H1 (cell line): ENCODE measurements around the gene ARHGAP24. TPM values are rescaled to one million over a fixed set of nuclear protein-coding genes. Genes with fewer than 3 reads are reported as not detected.

Experiments used
- CTCF ChIA-PET: fragments of 300-600 bp; sonication (Branson Sonifier 250); formaldehyde crosslinking; loops from one replicate; lab custom pipeline; 2021; ENCODE audit not compliant: partially characterized antibody; lab: Charles Lee
- POLR2A ChIA-PET: fragments of 300-600 bp; sonication (Branson Sonifier 250); formaldehyde crosslinking; loops from one replicate; lab custom pipeline; 2021; ENCODE audit warnings: inconsistent platforms; ENCODE audit not compliant: partially characterized antibody; lab: Charles Lee
- DNase-seq, 2 experiments: peaks; one replicate each; pipeline versions ENCODE4 v3.0.0 to v3.0.0-alpha.2; 2010 to 2022; ENCODE audit warnings: low spot score in 2 of 2, low read depth in 1 of 2, mixed read lengths in 1 of 2
- FAIRE-seq: peaks from 2 replicates; lab custom pipeline; 2011; peaks lifted over from hg19 to GRCh38; lab: Jason Lieb, UNC
- H2AFZ ChIP-seq: 2 replicates; pipeline ENCODE4 v1.8.1; 2012; ENCODE audit warnings: low read length, inconsistent platforms
- H2AK5ac ChIP-seq: 2 replicates; pipeline ENCODE4 v1.6.1; 2013; ENCODE audit warnings: low read depth, low read length
- H2BK120ac ChIP-seq: replicated peaks from 2 replicates; pipeline ENCODE3; 2013; ENCODE audit warnings: low read depth, low read length, inconsistent platforms
- H2BK12ac ChIP-seq: 2 replicates; pipeline ENCODE4 v1.6.1; 2013; ENCODE audit warnings: low read depth, low read length
- H2BK15ac ChIP-seq: 2 replicates; pipeline ENCODE4 v1.6.1; 2013; ENCODE audit warnings: low read length
- H2BK20ac ChIP-seq: 2 replicates; pipeline ENCODE4 v1.6.1; 2013; ENCODE audit warnings: low read length
- H2BK5ac ChIP-seq: 2 replicates; pipeline ENCODE4 v1.6.1; 2013; ENCODE audit warnings: low read depth, low read length
- H3K14ac ChIP-seq: 2 replicates; pipeline ENCODE4 v1.6.1; 2013; ENCODE audit warnings: inconsistent platforms; ENCODE audit not compliant: insufficient read length
- H3K18ac ChIP-seq: 2 replicates; pipeline ENCODE4 v1.6.1; 2013; ENCODE audit warnings: low read length; ENCODE audit errors: extremely low read depth
- H3K23ac ChIP-seq: 2 replicates; pipeline ENCODE4 v1.6.1; 2013; ENCODE audit warnings: inconsistent platforms; ENCODE audit not compliant: insufficient read length
- H3K23me2 ChIP-seq: 2 replicates; pipeline ENCODE4 v1.6.1; 2013; ENCODE audit warnings: low read depth, low read length
- H3K27ac ChIP-seq: 2 replicates; pipeline ENCODE4 v1.6.1; 2011; ENCODE audit warnings: low read depth, low read length, inconsistent platforms
- H3K27me3 ChIP-seq, 4 experiments: replicated peaks in 1 of 4; 1 replicate in 1 of 4; 2 replicates in 3 of 4; pipeline versions ENCODE4 v1.6.1 to v1.8.1; 2011 to 2013; ENCODE audit warnings: low read length in 3 of 4, mild to moderate bottlenecking in 3 of 4, inconsistent platforms in 2 of 4, mixed read lengths in 2 of 4, moderate library complexity in 1 of 4; ENCODE audit not compliant: control insufficient read depth in 3 of 4, insufficient read depth in 3 of 4; ENCODE audit errors: extremely low read depth in 1 of 4
- H3K36me3 ChIP-seq, 4 experiments: 2 replicates each; pipeline versions ENCODE4 v1.6.1 to v1.8.1; 2011 to 2013; ENCODE audit warnings: mild to moderate bottlenecking in 4 of 4, low read length in 3 of 4, moderate library complexity in 2 of 4, control low read depth in 1 of 4, inconsistent platforms in 1 of 4; ENCODE audit not compliant: insufficient read depth in 4 of 4, control insufficient read depth in 2 of 4
- H3K4ac ChIP-seq: replicated peaks from 2 replicates; pipeline ENCODE3; 2013; ENCODE audit warnings: low read length, low read depth, mixed read lengths, inconsistent platforms; ENCODE audit not compliant: insufficient read length
- H3K4me1 ChIP-seq, 4 experiments: replicated peaks in 1 of 4; 1 replicate in 1 of 4; 2 replicates in 3 of 4; pipeline versions ENCODE4 v1.6.1 to v1.8.1; 2011 to 2013; ENCODE audit warnings: low read length in 3 of 4, inconsistent platforms in 2 of 4, mixed read lengths in 1 of 4; ENCODE audit not compliant: insufficient read depth in 4 of 4, control insufficient read depth in 3 of 4
- H3K4me2 ChIP-seq, 2 experiments: 2 replicates each; pipeline versions ENCODE4 v1.6.1 to v1.8.1; 2011 to 2013; ENCODE audit warnings: low read depth in 2 of 2, low read length in 2 of 2, control low read depth in 1 of 2, inconsistent platforms in 1 of 2, mild to moderate bottlenecking in 1 of 2; ENCODE audit not compliant: insufficient read depth in 1 of 2
- H3K4me3 ChIP-seq, 4 experiments: fragments of 200-600, 300-600 bp in 1 of 4; sonication (generic), shearing (Covaris generic), sonication (Bioruptor Twin) in 1 of 4; 2 replicates each; pipeline versions ENCODE4 v1.5.1 to v1.8.1; 2011 to 2016; ENCODE audit warnings: low read length in 4 of 4, low read depth in 3 of 4, control low read depth in 2 of 4, inconsistent platforms in 2 of 4, mild to moderate bottlenecking in 2 of 4, mixed read lengths in 1 of 4, moderate library complexity in 1 of 4; ENCODE audit not compliant: insufficient read depth in 2 of 4; ENCODE audit errors: extremely low read depth in 1 of 4
- H3K56ac ChIP-seq: replicated peaks from 2 replicates; pipeline ENCODE3; 2013; ENCODE audit warnings: low read depth, mild to moderate bottlenecking, mixed read lengths, low read length, inconsistent platforms; ENCODE audit not compliant: insufficient read length
- H3K79me1 ChIP-seq: 2 replicates; pipeline ENCODE4 v1.6.1; 2013; ENCODE audit warnings: low read depth, low read length, control low read depth
- H3K79me2 ChIP-seq, 2 experiments: 2 replicates each; pipeline versions ENCODE4 v1.6.1 to v1.8.1; 2012 to 2013; ENCODE audit warnings: low read length in 2 of 2, mild to moderate bottlenecking in 2 of 2, inconsistent platforms in 1 of 2; ENCODE audit not compliant: insufficient read depth in 2 of 2, control insufficient read depth in 1 of 2
- H3K9ac ChIP-seq, 4 experiments: replicated peaks in 1 of 4; 1 replicate in 1 of 4; 2 replicates in 3 of 4; pipeline versions ENCODE4 v1.6.1 to v1.8.1; 2011 to 2013; ENCODE audit warnings: low read depth in 3 of 4, low read length in 3 of 4, control low read depth in 2 of 4, mild to moderate bottlenecking in 2 of 4, moderate library complexity in 2 of 4, inconsistent platforms in 1 of 4; ENCODE audit errors: extremely low read depth in 1 of 4
- H3K9me3 ChIP-seq, 2 experiments: 2 replicates each; pipeline versions ENCODE4 v1.6.1 to v1.8.1; 2012 to 2013; ENCODE audit warnings: mild to moderate bottlenecking in 2 of 2, moderate library complexity in 2 of 2, control low read depth in 1 of 2, inconsistent platforms in 1 of 2, low read depth in 1 of 2, low read length in 1 of 2, mixed read lengths in 1 of 2; ENCODE audit not compliant: insufficient read depth in 2 of 2
- H4K20me1 ChIP-seq, 2 experiments: replicated peaks in 1 of 2; 2 replicates each; pipeline versions ENCODE3 to v1.8.1; 2011 to 2013; ENCODE audit warnings: inconsistent platforms in 2 of 2, low read length in 2 of 2, mild to moderate bottlenecking in 1 of 2; ENCODE audit not compliant: insufficient read depth in 2 of 2, control insufficient read depth in 1 of 2
- H4K5ac ChIP-seq: 2 replicates; pipeline ENCODE4 v1.6.1; 2013; ENCODE audit warnings: low read length, low read depth, mixed read lengths, inconsistent platforms; ENCODE audit not compliant: insufficient read length
- H4K8ac ChIP-seq: 2 replicates; pipeline ENCODE4 v1.8.0; 2013; ENCODE audit warnings: mild to moderate bottlenecking, moderate library complexity, low read length, inconsistent platforms; ENCODE audit not compliant: insufficient read depth; ENCODE audit errors: extremely low read depth
- H4K91ac ChIP-seq: replicated peaks from 2 replicates; pipeline ENCODE3; 2013; ENCODE audit warnings: low read length, mixed read lengths, inconsistent platforms; ENCODE audit not compliant: insufficient read length
- BCL11A ChIP-seq, 2 experiments: IDR thresholded peaks; one replicate each; pipeline ENCODE4 v1.6.1; 2011; ENCODE audit warnings: low read depth in 2 of 2, low read length in 2 of 2, mild to moderate bottlenecking in 2 of 2
- EZH2 ChIP-seq: fragments of 200-600 bp; sonication (generic); IDR thresholded peaks from 2 replicates; pipeline ENCODE4 v1.7.1; 2012; ENCODE audit warnings: low read depth, mild to moderate bottlenecking, moderate library complexity, low read length, inconsistent platforms; ENCODE audit not compliant: severe bottlenecking
- WGBS, 2 experiments: shearing (Covaris generic) in 1 of 2; methylation state at CpG; one replicate each; pipeline versions ENCODE4 v1.1.6 to v1.1.7; 2013 to 2015; ENCODE audit warnings: low lambda C conversion rate in 2 of 2, mixed read lengths in 2 of 2, inconsistent platforms in 1 of 2, low coverage in 1 of 2, missing lambda C conversion rate in 1 of 2; ENCODE audit not compliant: insufficient replicate concordance in 2 of 2, insufficient coverage in 1 of 2, insufficient read length in 1 of 2; ENCODE audit errors: extremely low coverage in 1 of 2, missing lambda C conversion rate in 1 of 2; 5-methylcytosine and 5-hydroxymethylcytosine counted together
- polyA plus RNA-seq, 7 experiments: library from polyadenylated mRNA; depleted of rRNA in 3 of 7; stranded (reverse) in 5 of 7; unstranded in 2 of 7; fragments of >200 nt in 5 of 7; fragments of 200-250 nt in 2 of 7; gene quantifications; 1 replicate in 5 of 7; 2 replicates in 1 of 7; 4 replicates in 1 of 7; pipeline versions ENCODE4 v1.2.1 to v1.2.3, GENCODE V29; 2011 to 2013; ENCODE audit warnings: missing spikeins in 2 of 7, mixed read lengths in 2 of 7
- total RNA-seq: library from RNA; stranded (reverse); fragmentation: NEBNext Ultra II Directional; extraction: Animal tissue kit (Norgen Biotek cat#: 25700); gene quantifications from 2 replicates; pipeline ENCODE4 v1.2.1, GENCODE V29; 2021

The ARHGAP24 gene
- total and polyA plus RNA-seq, 2 of the 8 experiments (the other 6 are each of a cell fraction or from before 2014, with no cell fraction given) = 0.08 to 0.50 TPM

- 73% methylated on average over 4 of the region's 4 CpGs; no CpG with 5 or more reads in 1 of the 2 experiments for WGBS, 2 experiments
- H2BK15ac ChIP-seq = no peak overlapping the region
- no peaks in the 10 kb centered on the region for H3K36me3 ChIP-seq
- H3K4me3 ChIP-seq = no peak overlapping the region
- H4K91ac ChIP-seq = no peak overlapping the region
- H4K20me1 ChIP-seq = no peaks in the 10 kb centered on the region
- no peaks in the 10 kb centered on the region for H3K23me2 ChIP-seq
- H2BK20ac ChIP-seq = no peak overlapping the region
- no peak overlapping the region for H2BK120ac ChIP-seq
- no peaks in the 10 kb centered on the region for H3K79me2 ChIP-seq
- no peaks in the 10 kb centered on the region for H3K9me3 ChIP-seq
- FAIRE-seq (no peak), DNase-seq (no peak)
- no peaks in the 10 kb centered on the region for H3K4me1 ChIP-seq
- no peak overlapping the region for H2AFZ ChIP-seq
- ChIA-PET POLR2A (no interaction called here), CTCF (interaction anchor here (0.6 to 3.0 kb wide), 22 partner anchors 8 to 664 kb away, joined by 3 to 16 read pairs (median 4); no protein-coding TSS in a partner anchor)
- H3K14ac ChIP-seq = no peak overlapping the region
- no peak overlapping the region for H4K8ac ChIP-seq
- no peak overlapping the region for H3K27ac ChIP-seq
- H3K79me1 ChIP-seq = no peaks in the 10 kb centered on the region
- no peak overlapping the region for H3K23ac ChIP-seq
- H2AK5ac ChIP-seq = no peak overlapping the region
- H2BK12ac ChIP-seq = no peak overlapping the region
- H2BK5ac ChIP-seq = no peak overlapping the region
- no peak overlapping the region for H3K9ac ChIP-seq
- H3K4ac ChIP-seq = no peak overlapping the region
- TF ChIP-seq EZH2 (no peak), BCL11A (IDR thresholded peaks at IDR 0.05; ENCODE audit: low read depth in 2 of 2, low read length in 2 of 2) (no peak)
- no peak overlapping the region for H3K4me2 ChIP-seq
- H3K56ac ChIP-seq = no peak overlapping the region
- H4K5ac ChIP-seq = no peak overlapping the region
- H3K27me3 ChIP-seq = no peaks in the 10 kb centered on the region
- no peak overlapping the region for H3K18ac ChIP-seq
Observed at GRCh38 chr4:85748654-85749053, 273.7 kb downstream of the ARHGAP24 start.
